VCaP (cell line): ENCODE results near the gene CHADL.

Source experiments
- H3K27ac ChIP-seq: fragments of 450-650 bp; 2 replicates; pipeline ENCODE4 v1.5.1; 2017
- TF ChIP-seq, protein P1 (sequence below): fragments of 450-650 bp; conservative IDR thresholded peaks from 2 replicates; pipeline ENCODE4 v1.5.1; 2017; ENCODE audit warnings: mild to moderate bottlenecking, moderate library complexity

Gene CHADL

DNA sequence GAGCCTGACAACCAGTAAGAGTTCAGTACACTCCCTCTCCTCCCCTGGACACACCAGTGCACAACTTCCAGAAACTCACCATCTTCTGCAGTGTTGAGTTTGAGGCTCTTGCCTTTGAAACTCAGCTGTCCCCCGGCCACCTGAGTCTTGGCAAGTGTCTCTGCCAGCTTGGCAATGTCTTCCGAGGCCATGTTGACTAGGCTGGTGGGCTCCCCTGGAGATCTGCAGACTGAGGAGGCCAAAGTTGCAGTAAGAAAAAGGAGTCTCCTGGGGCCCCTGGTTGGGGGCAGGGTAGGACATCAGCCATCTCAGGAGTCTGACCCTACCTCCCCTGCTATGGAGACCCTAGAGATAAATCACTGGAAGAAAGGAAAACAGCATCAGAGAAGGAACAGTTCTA lies 40.1 kb upstream of the CHADL start:
- TF ChIP-seq, protein P1, sequence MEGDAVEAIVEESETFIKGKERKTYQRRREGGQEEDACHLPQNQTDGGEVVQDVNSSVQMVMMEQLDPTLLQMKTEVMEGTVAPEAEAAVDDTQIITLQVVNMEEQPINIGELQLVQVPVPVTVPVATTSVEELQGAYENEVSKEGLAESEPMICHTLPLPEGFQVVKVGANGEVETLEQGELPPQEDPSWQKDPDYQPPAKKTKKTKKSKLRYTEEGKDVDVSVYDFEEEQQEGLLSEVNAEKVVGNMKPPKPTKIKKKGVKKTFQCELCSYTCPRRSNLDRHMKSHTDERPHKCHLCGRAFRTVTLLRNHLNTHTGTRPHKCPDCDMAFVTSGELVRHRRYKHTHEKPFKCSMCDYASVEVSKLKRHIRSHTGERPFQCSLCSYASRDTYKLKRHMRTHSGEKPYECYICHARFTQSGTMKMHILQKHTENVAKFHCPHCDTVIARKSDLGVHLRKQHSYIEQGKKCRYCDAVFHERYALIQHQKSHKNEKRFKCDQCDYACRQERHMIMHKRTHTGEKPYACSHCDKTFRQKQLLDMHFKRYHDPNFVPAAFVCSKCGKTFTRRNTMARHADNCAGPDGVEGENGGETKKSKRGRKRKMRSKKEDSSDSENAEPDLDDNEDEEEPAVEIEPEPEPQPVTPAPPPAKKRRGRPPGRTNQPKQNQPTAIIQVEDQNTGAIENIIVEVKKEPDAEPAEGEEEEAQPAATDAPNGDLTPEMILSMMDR, result no peak
- no peak overlapping the region for H3K27ac ChIP-seq

DNA sequence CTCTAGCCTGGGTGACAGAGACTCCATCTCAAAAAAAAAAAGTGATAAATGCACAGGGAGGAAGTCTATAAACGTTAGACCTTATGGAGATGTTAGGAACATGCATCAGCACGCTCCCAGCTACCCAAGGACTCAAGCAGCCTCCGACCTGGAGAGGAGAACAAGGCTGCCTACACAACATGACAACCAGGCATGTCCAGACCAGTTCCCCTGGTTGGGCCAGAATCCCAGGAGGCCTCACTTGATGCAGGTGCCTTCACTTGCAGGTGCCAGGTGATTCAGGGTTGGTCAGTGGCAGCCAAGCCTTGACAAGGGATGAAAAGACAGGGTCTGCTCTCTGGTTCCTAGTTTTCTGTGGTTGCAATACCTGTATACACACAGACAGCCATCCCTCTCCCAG lies 39.3 kb upstream of the CHADL start:
- no peak overlapping the region for H3K27ac ChIP-seq
- TF ChIP-seq, protein P1, result no peak

DNA sequence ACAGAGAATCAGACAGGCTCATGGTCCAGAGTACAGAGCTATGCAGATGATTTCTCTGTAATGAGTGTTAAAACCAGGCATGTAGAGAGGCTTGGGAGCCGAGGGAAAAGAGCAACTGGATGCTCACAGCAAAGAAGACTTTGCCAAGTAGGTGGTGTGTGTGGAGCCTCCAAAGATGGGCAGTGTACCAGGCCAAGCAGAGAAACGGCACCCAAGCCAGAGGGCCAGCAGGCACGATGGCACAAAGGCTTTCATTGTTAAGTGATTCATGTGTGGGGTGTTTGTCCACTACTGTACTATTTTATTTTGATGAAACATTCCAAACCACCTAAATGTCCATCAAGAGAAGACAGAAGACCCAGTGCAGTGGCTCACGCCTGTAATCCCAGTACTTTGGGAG lies 34.1 kb upstream of the CHADL start:
- no peak overlapping the region for H3K27ac ChIP-seq

DNA sequence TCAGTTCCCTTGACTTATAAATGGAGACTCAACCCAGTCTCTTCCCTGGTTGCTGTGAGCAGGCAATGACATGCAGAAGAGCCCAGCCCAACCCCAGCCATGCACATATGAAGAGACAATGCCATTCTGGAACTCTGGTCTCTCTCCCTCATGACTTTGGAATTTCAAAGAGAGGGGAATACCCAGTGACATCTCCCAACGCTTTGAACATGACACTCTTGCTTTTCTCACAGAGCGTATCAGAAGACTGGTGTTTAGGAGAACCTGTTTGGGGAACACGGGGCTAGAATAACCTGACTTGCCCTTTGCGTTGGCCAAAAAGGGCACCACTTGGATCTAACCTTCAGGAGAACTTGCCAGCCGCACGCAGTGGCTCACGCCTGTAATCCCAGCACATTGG lies 32.4 kb upstream of the CHADL start:
- TF ChIP-seq, protein P1, result no peak
- H3K27ac ChIP-seq, result no peak overlapping the region

More for the DNA sequence above, 34.1 kb upstream of the CHADL start:
- TF ChIP-seq, protein P1, result no peak

DNA sequence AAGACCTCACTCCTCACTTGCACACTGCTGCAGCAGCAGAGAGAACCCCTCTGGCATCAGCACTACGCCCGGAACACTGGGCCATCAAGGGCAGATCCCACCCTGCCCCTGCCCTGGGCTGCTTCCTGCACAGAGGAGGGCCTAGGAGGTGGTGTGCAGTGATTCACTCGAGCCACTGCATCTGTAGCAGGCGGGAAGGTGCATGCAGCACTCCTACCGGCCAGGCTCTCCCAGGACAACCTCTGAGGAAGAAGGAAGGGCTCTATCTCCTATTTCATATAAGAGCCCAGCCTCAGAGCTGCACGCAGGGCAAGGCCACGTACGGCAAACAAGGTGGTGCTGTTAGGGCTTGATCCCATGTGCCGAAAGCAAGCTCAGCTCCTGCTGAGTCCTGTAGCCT lies 31.1 kb upstream of the CHADL start:
- TF ChIP-seq, protein P1, result no peak
- H3K27ac ChIP-seq, result no peak overlapping the region

DNA sequence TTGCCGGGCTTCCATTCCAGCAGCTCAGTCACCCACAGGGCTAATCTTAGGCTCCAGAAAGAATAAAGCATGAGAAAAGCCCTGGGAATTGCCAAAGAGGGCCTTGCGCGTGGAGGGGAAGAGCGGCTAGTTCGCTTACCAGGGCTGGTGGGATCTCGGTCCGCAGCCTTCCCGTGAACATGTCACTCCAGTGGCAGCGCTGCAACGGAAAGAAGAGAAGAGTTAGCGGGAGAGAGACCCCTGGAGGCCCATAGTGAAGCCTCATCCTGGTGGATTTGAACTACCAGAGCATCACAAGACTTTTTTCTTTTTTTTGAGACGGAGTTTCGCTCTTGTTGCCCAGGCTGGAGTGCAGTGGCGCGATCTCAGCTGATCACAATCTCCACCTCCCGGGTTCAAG lies 27.2 kb upstream of the CHADL start:
- no peak overlapping the region for H3K27ac ChIP-seq
- TF ChIP-seq, protein P1, result no peak

DNA sequence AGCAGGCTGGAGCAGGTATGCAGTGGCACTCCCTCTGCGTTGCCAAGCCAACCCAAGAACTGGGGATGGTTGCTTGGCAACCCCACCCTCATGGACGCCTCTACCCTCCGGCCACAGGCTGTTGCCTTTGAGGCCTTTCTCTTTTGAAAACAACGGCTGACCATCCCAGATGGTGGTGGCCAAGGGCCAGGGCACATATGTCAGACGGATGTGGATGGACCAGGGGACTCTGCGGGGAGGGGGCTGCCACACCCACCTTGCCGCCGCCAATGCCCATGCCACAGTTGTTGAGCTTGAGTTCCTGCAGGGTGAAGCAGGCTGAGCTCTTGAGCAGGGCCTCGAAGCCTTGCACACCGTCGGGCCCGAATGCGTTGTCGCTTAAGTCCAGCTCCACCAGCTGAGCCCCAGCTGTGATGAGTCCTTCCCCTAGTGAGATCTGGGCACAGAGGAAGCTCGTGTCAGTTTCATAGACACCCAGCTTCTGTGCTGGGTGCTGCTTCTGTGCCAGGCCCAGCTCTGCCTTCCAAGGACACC lies 23.7 kb upstream of the CHADL start:
- peak overlapping the region; percentile 88 for H3K27ac ChIP-seq
- TF ChIP-seq, protein P1, result no peak
